Measurements from ENCODE around the gene RHOC. TPM values are rescaled to one million over a fixed set of nuclear protein-coding genes. Genes with fewer than 3 reads are reported as not detected.

The RHOC gene
- total RNA-seq, 1 donor from 2014 or later: 285 TPM

GRCh38 chr1:112696578-112697314 is 10.2 kb downstream of the RHOC start:
- H3K36me3 Mint-ChIP-seq (ENCODE audit: unreplicated experiment): peaks cover 32% of the 10 kb centered on the region

DNA sequence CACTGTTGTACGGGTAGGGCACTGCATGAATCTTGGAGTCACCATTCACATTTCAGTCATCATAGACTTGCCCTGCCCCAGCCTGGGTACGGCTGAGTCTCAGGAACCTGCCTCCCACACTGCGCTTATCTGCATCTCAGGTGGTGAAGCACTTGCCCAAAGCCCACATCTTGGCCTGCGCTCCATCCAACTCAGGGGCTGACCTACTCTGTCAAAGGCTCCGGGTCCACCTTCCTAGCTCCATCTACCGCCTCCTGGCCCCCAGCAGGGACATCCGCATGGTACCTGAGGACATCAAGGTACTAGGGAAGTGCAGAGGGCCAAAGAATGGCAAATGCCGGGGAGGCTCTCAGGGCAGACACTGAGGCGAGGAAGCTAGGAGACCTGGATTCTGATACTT is 11.7 kb downstream of the RHOC start:
- H3K36me3 Mint-ChIP-seq (ENCODE audit: unreplicated experiment): peaks cover 35% of the 10 kb centered on the region
- DNase-seq (ENCODE audit: extremely low spot score, unreplicated experiment): no peak
- no peaks in the 10 kb centered on the region for H3K9me3 Mint-ChIP-seq (ENCODE audit: unreplicated experiment)
- H3K4me1 Mint-ChIP-seq (ENCODE audit: unreplicated experiment): peaks cover 15% of the 10 kb centered on the region
- TF ChIP-seq, protein P1, sequence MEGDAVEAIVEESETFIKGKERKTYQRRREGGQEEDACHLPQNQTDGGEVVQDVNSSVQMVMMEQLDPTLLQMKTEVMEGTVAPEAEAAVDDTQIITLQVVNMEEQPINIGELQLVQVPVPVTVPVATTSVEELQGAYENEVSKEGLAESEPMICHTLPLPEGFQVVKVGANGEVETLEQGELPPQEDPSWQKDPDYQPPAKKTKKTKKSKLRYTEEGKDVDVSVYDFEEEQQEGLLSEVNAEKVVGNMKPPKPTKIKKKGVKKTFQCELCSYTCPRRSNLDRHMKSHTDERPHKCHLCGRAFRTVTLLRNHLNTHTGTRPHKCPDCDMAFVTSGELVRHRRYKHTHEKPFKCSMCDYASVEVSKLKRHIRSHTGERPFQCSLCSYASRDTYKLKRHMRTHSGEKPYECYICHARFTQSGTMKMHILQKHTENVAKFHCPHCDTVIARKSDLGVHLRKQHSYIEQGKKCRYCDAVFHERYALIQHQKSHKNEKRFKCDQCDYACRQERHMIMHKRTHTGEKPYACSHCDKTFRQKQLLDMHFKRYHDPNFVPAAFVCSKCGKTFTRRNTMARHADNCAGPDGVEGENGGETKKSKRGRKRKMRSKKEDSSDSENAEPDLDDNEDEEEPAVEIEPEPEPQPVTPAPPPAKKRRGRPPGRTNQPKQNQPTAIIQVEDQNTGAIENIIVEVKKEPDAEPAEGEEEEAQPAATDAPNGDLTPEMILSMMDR (IDR thresholded peaks at IDR 0.05): no peak
- no peaks in the 10 kb centered on the region for H3K27me3 Mint-ChIP-seq (ENCODE audit: unreplicated experiment)
- no peak overlapping the region for H3K27ac Mint-ChIP-seq (ENCODE audit: unreplicated experiment)
- no peak overlapping the region for H3K4me3 Mint-ChIP-seq (ENCODE audit: unreplicated experiment)

More at GRCh38 chr1:112696578-112697314, 10.2 kb downstream of the RHOC start:
- TF ChIP-seq, protein P1 (IDR thresholded peaks at IDR 0.05): no peak
- DNase-seq (ENCODE audit: extremely low spot score, unreplicated experiment): no peak
- Mint-ChIP-seq H3K9me3 (ENCODE audit: unreplicated experiment) (no peaks in the 10 kb centered on the region), H3K4me1 (ENCODE audit: unreplicated experiment) (peaks cover 30% of the 10 kb centered on the region), H3K27ac (ENCODE audit: unreplicated experiment) (no peak overlapping the region), H3K4me3 (ENCODE audit: unreplicated experiment) (no peak overlapping the region), H3K27me3 (ENCODE audit: unreplicated experiment) (no peaks in the 10 kb centered on the region)

GRCh38 chr1:112694363-112694929 is 12.5 kb downstream of the RHOC start:
- H3K9me3 Mint-ChIP-seq (ENCODE audit: unreplicated experiment): no peaks in the 10 kb centered on the region
- TF ChIP-seq, protein P1 (IDR thresholded peaks at IDR 0.05): no peak
- H3K4me1 Mint-ChIP-seq (ENCODE audit: unreplicated experiment): peaks cover 6% of the 10 kb centered on the region
- H3K27me3 Mint-ChIP-seq (ENCODE audit: unreplicated experiment): no peaks in the 10 kb centered on the region
- no peak overlapping the region for H3K27ac Mint-ChIP-seq (ENCODE audit: unreplicated experiment)
- peaks cover 37% of the 10 kb centered on the region for H3K36me3 Mint-ChIP-seq (ENCODE audit: unreplicated experiment)
- no peak for DNase-seq (ENCODE audit: extremely low spot score, unreplicated experiment)
- no peak overlapping the region for H3K4me3 Mint-ChIP-seq (ENCODE audit: unreplicated experiment)

DNA sequence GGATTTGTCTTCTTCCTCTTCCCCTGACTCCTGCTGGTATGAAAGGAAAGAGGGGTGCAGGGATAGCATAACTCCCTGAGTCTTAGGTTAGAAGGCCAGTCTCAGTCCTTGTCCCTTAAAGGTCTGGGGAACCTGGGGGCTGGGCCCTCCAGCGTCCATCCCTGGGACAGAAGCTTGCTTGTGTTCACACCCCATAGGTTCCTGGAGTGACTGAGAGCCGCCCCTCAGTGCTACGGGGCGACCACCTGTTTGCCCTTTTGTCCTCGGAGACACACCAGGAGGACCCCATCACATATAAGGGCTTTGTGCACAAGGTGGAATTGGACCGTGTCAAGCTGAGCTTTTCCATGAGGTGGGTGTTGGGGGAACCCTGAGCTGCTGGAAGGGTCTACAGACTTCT is 13.1 kb downstream of the RHOC start:
- peaks cover 36% of the 10 kb centered on the region for H3K36me3 Mint-ChIP-seq (ENCODE audit: unreplicated experiment)
- H3K27me3 Mint-ChIP-seq (ENCODE audit: unreplicated experiment): no peaks in the 10 kb centered on the region
- TF ChIP-seq, protein P1 (IDR thresholded peaks at IDR 0.05): no peak
- H3K9me3 Mint-ChIP-seq (ENCODE audit: unreplicated experiment): no peaks in the 10 kb centered on the region
- no peak overlapping the region for H3K4me3 Mint-ChIP-seq (ENCODE audit: unreplicated experiment)
- H3K27ac Mint-ChIP-seq (ENCODE audit: unreplicated experiment): no peak overlapping the region
- no peak for DNase-seq (ENCODE audit: extremely low spot score, unreplicated experiment)
- H3K4me1 Mint-ChIP-seq (ENCODE audit: unreplicated experiment): peaks cover 2% of the 10 kb centered on the region

DNA sequence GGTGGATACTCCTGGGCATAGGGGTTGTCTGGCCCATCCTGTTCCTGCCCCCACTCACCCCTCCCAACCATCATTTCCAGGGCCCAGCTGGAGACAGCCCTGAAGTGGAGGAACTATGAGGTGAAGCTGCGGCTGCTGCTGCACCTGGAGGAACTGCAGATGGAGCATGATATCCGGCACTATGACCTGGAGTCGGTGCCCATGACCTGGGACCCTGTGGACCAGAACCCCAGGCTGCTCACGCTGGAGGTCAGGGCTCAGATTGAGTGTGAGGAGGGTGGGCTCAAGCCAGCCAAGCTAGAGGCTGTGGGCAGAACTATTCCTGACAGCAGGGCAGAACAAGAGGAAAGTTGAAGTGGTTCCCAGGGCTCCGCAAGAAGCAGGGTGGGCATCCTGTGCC is 14.2 kb downstream of the RHOC start:
- Mint-ChIP-seq H3K27ac (ENCODE audit: unreplicated experiment) (no peak overlapping the region), H3K27me3 (ENCODE audit: unreplicated experiment) (no peaks in the 10 kb centered on the region), H3K4me1 (ENCODE audit: unreplicated experiment) (no peaks in the 10 kb centered on the region), H3K36me3 (ENCODE audit: unreplicated experiment) (peaks cover 41% of the 10 kb centered on the region), H3K9me3 (ENCODE audit: unreplicated experiment) (no peaks in the 10 kb centered on the region), H3K4me3 (ENCODE audit: unreplicated experiment) (no peak overlapping the region)
- DNase-seq (ENCODE audit: extremely low spot score, unreplicated experiment): no peak
- TF ChIP-seq, protein P1 (IDR thresholded peaks at IDR 0.05): no peak
